ENCODE measurements around the gene ACAT1. TPM values are rescaled to one million over a fixed set of nuclear protein-coding genes. Genes with fewer than 3 reads are reported as not detected.

The ACAT1 gene
- total RNA-seq, 2 donors from 2014 or later: 101 to 141 TPM

GRCh38 chr11:108177570-108177969, 56.2 kb downstream of the ACAT1 start:
- H3K27me3 ChIP-seq (replicated peaks; ENCODE audit: insufficient read depth): no peaks in the 10 kb centered on the region
- no peak for TF ChIP-seq CTCF (IDR thresholded peaks at IDR 0.05)
- no peak overlapping the region for H3K4me3 ChIP-seq
- H3K9me3 ChIP-seq: no peaks in the 10 kb centered on the region
- ATAC-seq (ENCODE audit: insufficient number of reproducible peaks, low FRiP score, low read depth) (no peak), DNase-seq (ENCODE audit: low spot score) (no peak)
- peaks cover 47% of the 10 kb centered on the region for H3K36me3 ChIP-seq
- H3K27ac ChIP-seq: no peak overlapping the region
- H3K4me1 ChIP-seq (ENCODE audit: control insufficient read depth in 1 of 2, low read depth in 2 of 2): no peaks in the 10 kb centered on the region

- no peak for TF ChIP-seq CTCF (IDR thresholded peaks at IDR 0.05)
- no peaks in the 10 kb centered on the region for H3K9me3 ChIP-seq
- ATAC-seq (ENCODE audit: insufficient number of reproducible peaks, low FRiP score, low read depth) (no peak), DNase-seq (ENCODE audit: low spot score) (no peak)
- no peaks in the 10 kb centered on the region for H3K4me1 ChIP-seq (ENCODE audit: control insufficient read depth in 1 of 2, low read depth in 2 of 2)
- H3K27ac ChIP-seq: no peak overlapping the region
- peaks cover 9% of the 10 kb centered on the region for H3K36me3 ChIP-seq
- no peak overlapping the region for H3K4me3 ChIP-seq
- no peaks in the 10 kb centered on the region for H3K27me3 ChIP-seq (replicated peaks; ENCODE audit: insufficient read depth)
These were observed 72.4 kb downstream of the ACAT1 start for GRCh38 chr11:108193725-108194124.

GRCh38 chr11:108196901-108197300, 75.5 kb downstream of the ACAT1 start:
- no peak for ATAC-seq (ENCODE audit: insufficient number of reproducible peaks, low FRiP score, low read depth)
- Histone ChIP-seq H3K9me3 (no peaks in the 10 kb centered on the region), H3K27ac (no peak overlapping the region), H3K4me3 (no peak overlapping the region), H3K27me3 (replicated peaks; ENCODE audit: insufficient read depth) (no peaks in the 10 kb centered on the region), H3K4me1 (ENCODE audit: control insufficient read depth in 1 of 2, low read depth in 2 of 2) (no peaks in the 10 kb centered on the region), H3K36me3 (peaks cover 6% of the 10 kb centered on the region)
- TF ChIP-seq CTCF (IDR thresholded peaks at IDR 0.05): no peak
- DNase-seq (ENCODE audit: low spot score): no peak

Other genes with a start within 250 kb of the ACAT1 start
- gene RAB39A, start 193.1 kb upstream of the ACAT1 start, total RNA-seq: 1 to 10 TPM; 1.2 to 5.4 TPM
- 10 to 100 TPM; 22.7 to 27.0 TPM for gene CUL5, start 112.7 kb upstream of the ACAT1 start, total RNA-seq
- gene NPAT, start 101.1 kb downstream of the ACAT1 start, total RNA-seq: 10 to 100 TPM; 18.8 to 21.0 TPM
- 10 to 100 TPM; 70.4 to 85.1 TPM for gene ATM, start 101.5 kb downstream of the ACAT1 start, total RNA-seq

All from thoracic aorta (tissue), 2 donors.